Lung (tissue), 12 donors: ENCODE results near the gene PARD3. TPM values are rescaled to one million over a fixed set of nuclear protein-coding genes. Genes with fewer than 3 reads are reported as not detected.

Experiments used
- ATAC-seq: fragments of 200-7000 bp; cut with Tn5 transposase; one replicate; pipeline ENCODE4 v1.9.1; 2020; ENCODE audit warnings: moderate number of reproducible peaks; ENCODE audit not compliant: insufficient read depth, low FRiP score
- DNase-seq, 3 donors: peaks; one replicate each; pipeline ENCODE4 v3.0.0-alpha.2; 2013 to 2017
- H3K27ac ChIP-seq, 2 donors: one replicate each; pipeline ENCODE4 v1.5.1; 2013; ENCODE audit warnings: mild to moderate bottlenecking in 2 of 2, moderate library complexity in 2 of 2, control low read depth in 1 of 2, inconsistent platforms in 1 of 2, low read depth in 1 of 2, low read length in 1 of 2
- H3K27me3 ChIP-seq, 3 donors: one replicate each; pipeline ENCODE4 v1.5.1; 2013; ENCODE audit warnings: low read length in 2 of 3; ENCODE audit not compliant: control insufficient read depth in 3 of 3, insufficient read depth in 3 of 3
- H3K36me3 ChIP-seq, 4 donors: one replicate each; pipeline ENCODE4 v1.5.1; 2013; ENCODE audit warnings: low read length in 4 of 4, mild to moderate bottlenecking in 1 of 4, moderate library complexity in 1 of 4; ENCODE audit not compliant: control insufficient read depth in 4 of 4, insufficient read depth in 4 of 4
- H3K4me1 ChIP-seq, 5 donors: one replicate each; pipeline ENCODE4 v1.5.1; 2013; ENCODE audit warnings: low read length in 5 of 5, mild to moderate bottlenecking in 2 of 5, moderate library complexity in 1 of 5; ENCODE audit not compliant: control insufficient read depth in 5 of 5, insufficient read depth in 5 of 5
- H3K4me3 ChIP-seq: one replicate; pipeline ENCODE4 v1.5.1; 2013; ENCODE audit warnings: mild to moderate bottlenecking, control low read depth, moderate library complexity
- H3K9ac ChIP-seq, 2 donors: one replicate each; pipeline ENCODE4 v1.5.1; 2013; ENCODE audit warnings: low read length in 2 of 2, control low read depth in 1 of 2; ENCODE audit not compliant: insufficient read depth in 1 of 2
- H3K9me3 ChIP-seq, 4 donors: one replicate each; pipeline ENCODE4 v1.5.1; 2013; ENCODE audit warnings: low read length in 3 of 4, mild to moderate bottlenecking in 1 of 4, moderate library complexity in 1 of 4; ENCODE audit not compliant: control insufficient read depth in 4 of 4, insufficient read depth in 3 of 4
- CTCF ChIP-seq: IDR thresholded peaks from 2 replicates; pipeline ENCODE4 v1.5.1; 2012; ENCODE audit warnings: mild to moderate bottlenecking; ENCODE audit errors: control extremely low read depth, extremely low read depth
- WGBS, 2 donors: extraction: QIAGEN DNeasy Blood & Tissue Kit; methylation state at CpG; one replicate each; pipeline ENCODE4 v1.1.7; 2013; 5-methylcytosine and 5-hydroxymethylcytosine counted together
- polyA plus RNA-seq, 2 donors: library from polyadenylated mRNA; stranded (reverse); fragments of 200-250 nt; gene quantifications; one replicate each; pipeline ENCODE4 v1.2.1, GENCODE V29; 2013
- total RNA-seq, 2 donors: library from RNA; depleted of rRNA in 1 of 2; stranded (reverse); fragments of >200 nt in 1 of 2; gene quantifications; one replicate each; pipeline ENCODE4 v1.2.1, GENCODE V29; 2014 to 2021
- donor health status: control.
- donor health status: control.
- donor health status: Bipolar disorder and iron deficiency.
- donor health status: healthy.
- donor health status: DM: yes; HTN: yes; CAD: no.

PARD3 gene
- total and polyA plus RNA-seq, 4 donors: 10.3 to 69.2 (median 27.6) TPM

GRCh38 chr10:34704526-34705184, 110.4 kb downstream of the PARD3 start:
- H3K9me3 ChIP-seq: no peaks in the 10 kb centered on the region
- 32 to 54% methylated on average over 2 of the region's 2 CpGs for WGBS, 2 donors
- no peak overlapping the region for H3K4me3 ChIP-seq
- peak overlapping the region in 1 of 2 donors; percentile 58 for H3K9ac ChIP-seq
- ATAC-seq (no peak), DNase-seq (peak in 2 of 3 donors; percentile 49 to 74)
- no peak for TF ChIP-seq CTCF
- no peaks in the 10 kb centered on the region for H3K27me3 ChIP-seq
- H3K27ac ChIP-seq: no peak overlapping the region
- H3K36me3 ChIP-seq: no peaks in the 10 kb centered on the region
- peaks cover 8 to 20% (median 11%) of the 10 kb centered on the region in 5 donors for H3K4me1 ChIP-seq

GRCh38 chr10:34702982-34703381, 112.1 kb downstream of the PARD3 start:
- WGBS, 2 donors: 76 to 92% methylated on average over 2 of the region's 2 CpGs
- no peaks in the 10 kb centered on the region for H3K27me3 ChIP-seq
- H3K9me3 ChIP-seq: no peaks in the 10 kb centered on the region
- no peak for DNase-seq
- peaks cover 8 to 19% (median 13%) of the 10 kb centered on the region in 5 donors for H3K4me1 ChIP-seq
- H3K9ac ChIP-seq: no peak overlapping the region
- no peak overlapping the region for H3K4me3 ChIP-seq
- no peaks in the 10 kb centered on the region for H3K36me3 ChIP-seq
- no peak for ATAC-seq
- no peak for TF ChIP-seq CTCF
- H3K27ac ChIP-seq: no peak overlapping the region

- WGBS, 2 donors: 81 to 88% methylated on average over 8 of the region's 8 CpGs
- no peak for TF ChIP-seq CTCF
- Histone ChIP-seq H3K4me3 (no peak overlapping the region), H3K36me3 (no peaks in the 10 kb centered on the region), H3K27me3 (no peaks in the 10 kb centered on the region), H3K4me1 (peaks cover 4 to 16% (median 12%) of the 10 kb centered on the region in 5 donors), H3K9ac (no peak overlapping the region), H3K27ac (peak overlapping the region in 1 of 2 donors; percentile 78), H3K9me3 (no peaks in the 10 kb centered on the region)
- no peak for DNase-seq
- ATAC-seq: no peak
These were observed 112.8 kb downstream of the PARD3 start for GRCh38 chr10:34702093-34702937.
